ENCODE data around the gene RALGPS1. TPM values are rescaled to one million over a fixed set of nuclear protein-coding genes. Genes with fewer than 3 reads are reported as not detected.

The RALGPS1 gene
- total and polyA plus RNA-seq, 2 of the 13 experiments (the other 11 are each of a cell fraction or from before 2014, with no cell fraction given): 3.7 to 6.5 TPM

GRCh38 chr9:127185931-127186781, 271.6 kb downstream of the RALGPS1 start (continued):
- peak; percentile 60 for TF ChIP-seq ZNF687 (CRISPR knock-in tag; IDR thresholded peaks at IDR 0.05)
- TF ChIP-seq ZSCAN20 (CRISPR knock-in tag; IDR thresholded peaks at IDR 0.05; ENCODE audit: borderline replicate concordance): no peak
- no peak for TF ChIP-seq RBM22 (optimal IDR thresholded peaks at IDR 0.05; ENCODE audit: low read length)
- TF ChIP-seq ZNF768 (CRISPR knock-in tag; IDR thresholded peaks at IDR 0.05): no peak
- no peak for TF ChIP-seq RFX5 (IDR thresholded peaks at IDR 0.05; ENCODE audit: low read depth, low read length)
- no peak for TF ChIP-seq ZNF275 (CRISPR knock-in tag; IDR thresholded peaks at IDR 0.05; ENCODE audit: borderline replicate concordance)
- no peak for TF ChIP-seq ZNF280B (CRISPR knock-in tag; IDR thresholded peaks at IDR 0.05; ENCODE audit: borderline replicate concordance)
- TF ChIP-seq THYN1 (CRISPR knock-in tag; IDR thresholded peaks at IDR 0.05; ENCODE audit: borderline replicate concordance, low read depth): no peak
- TF ChIP-seq MYC (CRISPR knock-in tag; IDR thresholded peaks at IDR 0.05; ENCODE audit: borderline replicate concordance): no peak
- TF ChIP-seq SIN3B (IDR thresholded peaks at IDR 0.05; ENCODE audit: low read length): no peak
- TF ChIP-seq TBL1XR1 (IDR thresholded peaks at IDR 0.05; ENCODE audit: borderline replicate concordance, low read length, partially characterized antibody): no peak
- TF ChIP-seq RCOR2 (CRISPR knock-in tag; IDR thresholded peaks at IDR 0.05): no peak
- TF ChIP-seq ZNF605 (CRISPR knock-in tag; IDR thresholded peaks at IDR 0.05): no peak
- 0 out of 2 replicates have a peak, but pooled peaks have one; percentile 29 for TF ChIP-seq ZNF816 (CRISPR knock-in tag; IDR thresholded peaks at IDR 0.05; ENCODE audit: borderline replicate concordance)
- TF ChIP-seq ZNF564 (CRISPR knock-in tag; IDR thresholded peaks at IDR 0.05): no peak
- TF ChIP-seq SKI (IDR thresholded peaks at IDR 0.05; ENCODE audit: partially characterized antibody): no peak
- no peak for TF ChIP-seq ZNF841 (CRISPR knock-in tag; IDR thresholded peaks at IDR 0.05; ENCODE audit: borderline replicate concordance)
- TF ChIP-seq, protein P1, sequence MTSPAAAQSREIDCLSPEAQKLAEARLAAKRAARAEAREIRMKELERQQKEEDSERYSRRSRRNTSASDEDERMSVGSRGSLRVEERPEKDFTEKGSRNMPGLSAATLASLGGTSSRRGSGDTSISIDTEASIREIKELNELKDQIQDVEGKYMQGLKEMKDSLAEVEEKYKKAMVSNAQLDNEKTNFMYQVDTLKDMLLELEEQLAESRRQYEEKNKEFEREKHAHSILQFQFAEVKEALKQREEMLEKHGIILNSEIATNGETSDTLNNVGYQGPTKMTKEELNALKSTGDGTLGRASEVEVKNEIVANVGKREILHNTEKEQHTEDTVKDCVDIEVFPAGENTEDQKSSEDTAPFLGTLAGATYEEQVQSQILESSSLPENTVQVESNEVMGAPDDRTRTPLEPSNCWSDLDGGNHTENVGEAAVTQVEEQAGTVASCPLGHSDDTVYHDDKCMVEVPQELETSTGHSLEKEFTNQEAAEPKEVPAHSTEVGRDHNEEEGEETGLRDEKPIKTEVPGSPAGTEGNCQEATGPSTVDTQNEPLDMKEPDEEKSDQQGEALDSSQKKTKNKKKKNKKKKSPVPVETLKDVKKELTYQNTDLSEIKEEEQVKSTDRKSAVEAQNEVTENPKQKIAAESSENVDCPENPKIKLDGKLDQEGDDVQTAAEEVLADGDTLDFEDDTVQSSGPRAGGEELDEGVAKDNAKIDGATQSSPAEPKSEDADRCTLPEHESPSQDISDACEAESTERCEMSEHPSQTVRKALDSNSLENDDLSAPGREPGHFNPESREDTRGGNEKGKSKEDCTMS (CRISPR knock-in tag; conservative IDR thresholded peaks at IDR 0.05): no peak

All from HepG2 (cell line).